Limb (tissue), 2 donors: ENCODE measurements around the gene RAD51AP1.

Experiments used
- DNase-seq, 2 donors: peaks; one replicate each; pipeline ENCODE4 v3.0.0-alpha.2; 2016; ENCODE audit errors: extremely low spot score in 2 of 2

RAD51AP1 gene

DNA sequence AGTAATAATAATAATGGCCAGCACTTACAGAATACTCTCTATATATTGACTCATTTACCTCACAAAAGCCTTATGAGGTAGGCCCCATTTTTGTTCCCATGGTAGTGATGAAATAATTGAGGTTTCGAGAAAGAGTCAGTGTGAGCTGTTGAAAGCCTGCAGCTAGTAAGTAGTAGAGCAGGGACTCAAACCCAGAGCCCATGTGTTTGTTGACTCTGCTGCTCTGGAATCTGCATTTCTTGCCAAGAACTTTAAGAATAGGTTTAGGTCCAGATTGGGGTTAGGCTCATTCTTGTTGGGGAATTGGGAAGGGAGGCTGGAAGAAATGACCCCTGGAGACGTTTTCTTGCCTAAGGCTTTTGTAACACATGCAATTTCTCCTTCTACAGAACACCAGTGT, 51.3 kb downstream of the RAD51AP1 start:
- DNase-seq: no peak

DNA sequence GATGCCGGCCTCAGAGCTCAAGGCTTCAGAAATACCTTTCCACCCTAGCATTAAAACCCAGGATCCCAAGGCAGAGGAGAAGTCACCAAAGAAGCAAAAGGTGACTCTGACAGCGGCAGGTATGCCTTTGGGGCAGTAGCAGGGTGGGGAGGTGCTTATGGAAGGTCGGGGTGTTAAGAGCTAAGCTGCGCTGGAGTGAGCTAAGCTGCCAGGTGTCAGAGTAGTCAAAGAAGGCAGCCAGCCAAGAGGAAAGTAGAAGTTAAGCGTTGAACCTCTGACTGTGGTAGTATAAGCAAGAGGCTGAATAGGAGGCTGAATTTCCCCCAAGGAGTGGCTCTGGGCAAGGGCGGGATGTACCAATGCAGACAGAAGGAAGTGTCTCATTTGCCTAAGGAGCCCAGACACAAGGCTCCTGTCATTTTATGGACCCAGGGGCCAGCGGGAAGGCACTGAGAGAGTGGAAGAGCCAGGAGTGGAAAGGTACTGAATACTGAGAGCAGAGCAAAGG, 52.5 kb downstream of the RAD51AP1 start:
- DNase-seq: no peak

DNA sequence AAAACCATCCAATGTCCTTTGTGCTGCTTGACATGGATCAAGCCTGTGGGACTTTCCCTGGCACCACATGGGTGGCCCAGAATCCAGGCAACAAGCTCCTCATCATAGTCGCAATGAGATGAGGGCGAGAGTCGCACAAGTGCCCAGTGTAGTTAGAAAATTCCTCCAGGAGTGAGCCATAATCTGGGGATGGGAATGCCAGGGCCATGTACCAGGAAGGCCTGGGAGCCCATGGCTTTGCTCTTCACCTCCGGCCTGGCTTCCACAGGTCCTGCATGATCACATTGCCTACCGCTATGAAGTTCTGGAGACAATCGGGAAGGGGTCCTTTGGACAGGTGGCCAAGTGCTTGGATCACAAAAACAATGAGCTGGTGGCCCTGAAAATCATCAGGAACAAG, 57.2 kb downstream of the RAD51AP1 start:
- no peak for DNase-seq

DNA sequence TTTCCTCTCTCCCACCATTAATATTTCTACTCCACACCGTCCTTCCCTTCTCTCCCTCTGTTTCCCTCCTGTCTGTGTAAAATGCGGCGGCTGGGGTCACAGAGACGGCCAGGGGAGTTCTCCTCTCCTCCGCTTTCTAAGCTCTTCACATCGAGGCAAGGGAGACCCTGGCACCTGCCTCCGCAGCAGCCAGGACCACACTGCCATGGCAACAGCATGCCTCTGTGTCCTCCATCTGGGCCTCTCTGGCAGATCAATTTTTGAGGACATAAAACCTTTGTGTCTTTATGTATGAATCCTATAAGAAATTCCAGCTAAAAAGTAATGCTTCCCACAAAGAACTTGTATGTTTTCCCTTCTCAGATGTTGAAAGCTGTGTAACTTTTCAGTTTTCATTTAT, 64.7 kb downstream of the RAD51AP1 start:
- no peak for DNase-seq

DNA sequence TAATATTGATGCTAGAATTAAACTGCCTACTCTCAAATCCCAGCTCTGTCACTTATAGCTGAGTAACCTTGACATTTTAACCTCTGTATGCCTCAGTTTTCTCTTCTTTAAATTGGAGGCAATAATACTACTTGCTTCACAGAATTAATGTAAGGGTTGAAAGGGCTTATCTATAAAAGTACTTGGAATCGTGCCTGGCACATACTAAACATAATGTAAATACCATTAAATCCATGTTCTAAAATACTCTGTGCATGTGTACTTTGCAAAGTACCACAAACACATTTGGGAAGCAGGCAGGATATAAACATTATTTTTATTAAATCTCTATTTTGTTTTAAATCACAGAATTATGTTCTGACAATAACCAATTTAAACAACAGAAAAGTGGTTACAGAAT, 65.3 kb downstream of the RAD51AP1 start:
- no peak for DNase-seq

DNA sequence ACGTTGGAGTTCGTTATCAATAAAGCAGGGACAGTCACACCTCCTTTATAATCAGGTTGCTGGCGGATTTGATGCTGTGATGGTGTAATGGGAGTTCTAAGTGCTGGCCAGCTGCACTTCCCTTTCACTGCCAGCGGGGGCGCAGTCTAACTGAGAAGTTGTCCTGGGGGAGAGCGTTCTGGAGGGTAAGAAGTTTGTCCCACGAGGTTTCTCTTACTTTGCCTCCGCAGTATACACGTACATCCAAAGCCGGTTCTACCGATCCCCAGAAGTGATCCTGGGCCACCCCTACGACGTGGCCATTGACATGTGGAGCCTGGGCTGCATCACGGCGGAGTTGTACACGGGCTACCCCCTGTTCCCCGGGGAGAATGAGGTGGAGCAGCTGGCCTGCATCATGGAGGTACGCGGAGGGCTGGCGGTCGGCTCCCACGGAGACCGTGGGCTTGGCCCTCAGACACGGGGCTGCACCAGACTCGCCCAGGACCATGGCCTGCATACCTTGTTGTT, 66.0 kb downstream of the RAD51AP1 start:
- DNase-seq: peak; percentile 80

DNA sequence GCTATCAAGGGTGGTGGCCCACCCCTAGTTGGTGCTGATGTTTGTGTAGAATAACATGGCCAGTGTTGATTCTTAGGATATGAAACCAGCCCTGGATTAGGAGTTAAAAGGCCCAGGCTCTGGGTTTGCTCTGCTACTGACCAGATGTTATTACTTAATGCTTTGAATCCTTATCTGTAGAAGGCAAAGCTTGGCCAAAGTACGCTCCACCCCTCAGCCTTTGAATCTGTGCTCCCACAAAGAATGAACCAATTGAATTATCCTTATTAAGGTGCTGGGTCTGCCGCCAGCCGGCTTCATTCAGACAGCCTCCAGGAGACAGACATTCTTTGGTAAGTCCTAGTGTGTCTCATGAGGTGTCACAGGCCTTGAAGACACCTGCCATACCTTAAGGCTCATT, 68.4 kb downstream of the RAD51AP1 start:
- DNase-seq: no peak

DNA sequence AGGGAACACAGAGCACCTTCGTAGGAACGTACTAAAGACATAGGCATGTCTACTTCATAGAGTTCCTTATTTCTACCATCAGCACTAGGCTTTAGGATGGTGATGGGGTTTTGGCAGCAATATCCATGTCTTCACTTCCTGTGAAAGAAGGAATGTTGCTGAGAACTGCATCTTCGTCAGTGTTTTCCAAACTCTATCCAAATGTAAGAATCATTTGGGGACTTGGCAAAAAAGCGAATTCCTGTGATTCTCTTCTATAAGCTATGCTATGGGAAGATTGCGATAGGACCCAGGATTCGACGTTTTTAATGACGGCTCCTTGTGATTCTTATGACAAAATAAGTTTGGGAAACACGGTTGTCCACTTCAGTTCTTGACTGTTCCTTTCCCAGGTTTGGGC, 70.4 kb downstream of the RAD51AP1 start:
- no peak for DNase-seq
